NCI-H128 (cell line): ENCODE data around the gene KIF17.

ENCODE experiments used
- DNase-seq: peaks from one replicate; lab custom pipeline; 2025; ENCODE audit not compliant: unreplicated experiment; lab: John Stamatoyannopoulos, UW

Gene KIF17

GRCh38 chr1:20711285-20712214 is 6.3 kb downstream of the KIF17 start:
- no peak for DNase-seq

GRCh38 chr1:20710469-20711284 is 7.1 kb downstream of the KIF17 start:
- no peak for DNase-seq

GRCh38 chr1:20709868-20710267 is 7.9 kb downstream of the KIF17 start:
- no peak for DNase-seq

- DNase-seq: no peak
Measured at GRCh38 chr1:20708891-20709290, 8.9 kb downstream of the KIF17 start.

GRCh38 chr1:20708057-20708456 is 9.8 kb downstream of the KIF17 start:
- DNase-seq: no peak

GRCh38 chr1:20706841-20707240 is 11.0 kb downstream of the KIF17 start:
- DNase-seq: no peak

- no peak for DNase-seq
Measured at GRCh38 chr1:20705203-20705755, 12.5 kb downstream of the KIF17 start.

- DNase-seq: no peak
Measured at GRCh38 chr1:20704390-20705202, 13.2 kb downstream of the KIF17 start.

GRCh38 chr1:20703124-20703756 is 14.6 kb downstream of the KIF17 start:
- DNase-seq: no peak

GRCh38 chr1:20702416-20702815 is 15.4 kb downstream of the KIF17 start:
- DNase-seq: no peak

GRCh38 chr1:20701847-20702246 is 16.0 kb downstream of the KIF17 start:
- DNase-seq: no peak

GRCh38 chr1:20701446-20701845 is 16.4 kb downstream of the KIF17 start:
- no peak for DNase-seq

- no peak for DNase-seq
Measured at GRCh38 chr1:20700636-20701215, 17.1 kb downstream of the KIF17 start.

- no peak for DNase-seq
Measured at GRCh38 chr1:20699558-20699957, 18.2 kb downstream of the KIF17 start.

GRCh38 chr1:20698195-20698910 is 19.5 kb downstream of the KIF17 start:
- no peak for DNase-seq

- no peak for DNase-seq
Measured at GRCh38 chr1:20697563-20697962, 20.2 kb downstream of the KIF17 start.

GRCh38 chr1:20696397-20697333 is 21.1 kb downstream of the KIF17 start:
- peak; percentile 81 for DNase-seq

- DNase-seq: no peak
Measured at GRCh38 chr1:20695515-20695914, 22.3 kb downstream of the KIF17 start.
